ENCODE data around the gene GPS1.
"Not testable (repeated sequence)": the region's sequence is repeated elsewhere in the genome, so short reads cannot be mapped to it uniquely, and the experiment has no call there.

The GPS1 gene

GRCh38 chr17:82029391-82029790 lies 22.3 kb upstream of the GPS1 start:
- DNase-seq = no peak

- no peak for DNase-seq
Measured at GRCh38 chr17:82029990-82030469, 21.7 kb upstream of the GPS1 start.

GRCh38 chr17:82030470-82031302 lies 21.0 kb upstream of the GPS1 start:
- peak; percentile 43 to 85 for DNase-seq

- no peak for DNase-seq
Measured at GRCh38 chr17:82031303-82031884, 20.3 kb upstream of the GPS1 start, which contains the start of gene RAC3. Gene RAC3, plus strand, starts transcription at chr17:82031678. Its CDS starts 84 bp downstream, at chr17:82031762.

- no peak for DNase-seq
Measured at GRCh38 chr17:82031885-82032627, 19.6 kb upstream of the GPS1 start.

GRCh38 chr17:82033359-82034085 lies 18.2 kb upstream of the GPS1 start:
- no peak for DNase-seq

GRCh38 chr17:82034371-82035011 lies 17.2 kb upstream of the GPS1 start:
- no peak for DNase-seq

- no peak for DNase-seq
Measured at GRCh38 chr17:82035488-82035887, 16.2 kb upstream of the GPS1 start.

GRCh38 chr17:82035956-82036633 lies 15.6 kb upstream of the GPS1 start:
- no peak for DNase-seq

- DNase-seq = no peak
Measured at GRCh38 chr17:82036634-82037091, 15.0 kb upstream of the GPS1 start.

- peak; percentile 91 to 97 for DNase-seq
Measured at GRCh38 chr17:82037092-82037888, 14.4 kb upstream of the GPS1 start, which contains the start of gene DCXR. Gene DCXR, minus strand, starts transcription at chr17:82037697. Its CDS starts 15 bp downstream, at chr17:82037682.

GRCh38 chr17:82037889-82038195 lies 13.9 kb upstream of the GPS1 start:
- DNase-seq = no peak

GRCh38 chr17:82038796-82039409 lies 12.8 kb upstream of the GPS1 start:
- DNase-seq = not testable (repeated sequence)

- no peak for DNase-seq
Measured at GRCh38 chr17:82039695-82040299, 11.9 kb upstream of the GPS1 start.

- DNase-seq = no peak
Measured at GRCh38 chr17:82041144-82041814, 10.4 kb upstream of the GPS1 start.

- DNase-seq = no peak
Measured at GRCh38 chr17:82042649-82043048, 9.0 kb upstream of the GPS1 start.

GRCh38 chr17:82043507-82043906 lies 8.2 kb upstream of the GPS1 start:
- DNase-seq = no peak

- no peak for DNase-seq
Measured at GRCh38 chr17:82045936-82046484, 5.7 kb upstream of the GPS1 start.

GRCh38 chr17:82046903-82047302 lies 4.8 kb upstream of the GPS1 start:
- DNase-seq = no peak

All from bone marrow (tissue), 2 donors.